Glutamatergic neuron (in vitro differentiated cells): Measurements from ENCODE around the gene PCNX2. TPM values are rescaled to one million over a fixed set of nuclear protein-coding genes. Genes with fewer than 3 reads are reported as not detected.

Experiments used
- DNase-seq: peaks from one replicate; pipeline ENCODE4 v3.0.0; 2022
- H3K27ac Mint-ChIP-seq: one replicate; pipeline ENCODE4 v1.8.0; 2020; ENCODE audit warnings: mild to moderate bottlenecking, mixed read lengths, inconsistent platforms; ENCODE audit not compliant: unreplicated experiment
- H3K27me3 Mint-ChIP-seq: one replicate; pipeline ENCODE4 v1.8.0; 2020; ENCODE audit warnings: mild to moderate bottlenecking, moderate library complexity, mixed read lengths, inconsistent platforms; ENCODE audit not compliant: unreplicated experiment
- H3K36me3 Mint-ChIP-seq: one replicate; pipeline ENCODE4 v1.8.0; 2020; ENCODE audit warnings: mild to moderate bottlenecking, mixed read lengths, inconsistent platforms; ENCODE audit not compliant: unreplicated experiment
- H3K4me1 Mint-ChIP-seq: one replicate; pipeline ENCODE4 v1.8.0; 2020; ENCODE audit warnings: mild to moderate bottlenecking, low read depth, mixed read lengths, inconsistent platforms; ENCODE audit not compliant: unreplicated experiment
- H3K4me3 Mint-ChIP-seq: one replicate; pipeline ENCODE4 v1.8.0; 2020; ENCODE audit warnings: mild to moderate bottlenecking, mixed read lengths, inconsistent platforms; ENCODE audit not compliant: unreplicated experiment
- H3K9me3 Mint-ChIP-seq: one replicate; pipeline ENCODE4 v1.8.0; 2020; ENCODE audit warnings: mild to moderate bottlenecking, moderate library complexity, mixed read lengths, inconsistent platforms; ENCODE audit not compliant: unreplicated experiment
- CTCF ChIP-seq: fragments of 200-600 bp; sonication (generic); IDR thresholded peaks from one replicate; pipeline ENCODE4 v1.5.0; 2021; ENCODE audit not compliant: partially characterized antibody, unreplicated experiment
- total RNA-seq: library from RNA; stranded (reverse); fragmentation: NEBNext Ultra II Directional; extraction: Animal tissue kit (Norgen Biotek cat#: 25700); gene quantifications from one replicate; pipeline ENCODE4 v1.2.1, GENCODE V29; 2021; ENCODE audit not compliant: unreplicated experiment

PCNX2 gene
- total RNA-seq, 1 donor from 2014 or later = 44.5 TPM

- TF ChIP-seq CTCF = no peak
- no peak for DNase-seq
- Mint-ChIP-seq H3K36me3 (peaks cover 12% of the 10 kb centered on the region), H3K27ac (no peak overlapping the region), H3K4me3 (no peak overlapping the region), H3K4me1 (peaks cover 25% of the 10 kb centered on the region), H3K9me3 (peaks cover 2% of the 10 kb centered on the region), H3K27me3 (no peaks in the 10 kb centered on the region)
Observed at GRCh38 chr1:232968391-232968790, 327.1 kb downstream of the PCNX2 start.

- Mint-ChIP-seq H3K4me1 (peaks cover 25% of the 10 kb centered on the region), H3K36me3 (no peaks in the 10 kb centered on the region), H3K27me3 (no peaks in the 10 kb centered on the region), H3K9me3 (peaks cover 2% of the 10 kb centered on the region), H3K4me3 (no peak overlapping the region), H3K27ac (no peak overlapping the region)
- no peak for TF ChIP-seq CTCF
- no peak for DNase-seq
Observed at GRCh38 chr1:232966663-232967062, 328.9 kb downstream of the PCNX2 start.

DNA sequence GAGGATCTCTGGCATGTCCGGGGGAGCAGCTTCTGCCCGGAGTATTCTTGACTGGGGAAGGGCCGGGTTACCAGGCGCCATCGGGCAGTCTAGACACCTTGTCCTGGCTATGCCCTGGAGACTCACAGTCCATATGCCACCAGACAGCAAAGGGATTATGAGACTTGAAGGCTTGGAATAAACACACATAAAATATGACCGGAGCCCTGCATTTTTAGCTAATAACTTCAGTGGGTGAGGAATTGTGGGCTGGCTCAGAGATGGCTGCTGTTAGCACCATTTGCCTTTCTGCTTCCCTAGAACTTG lies 329.7 kb downstream of the PCNX2 start:
- no peak for DNase-seq
- Mint-ChIP-seq H3K9me3 (peaks cover 2% of the 10 kb centered on the region), H3K27ac (no peak overlapping the region), H3K4me3 (no peak overlapping the region), H3K4me1 (peaks cover 25% of the 10 kb centered on the region), H3K27me3 (no peaks in the 10 kb centered on the region), H3K36me3 (no peaks in the 10 kb centered on the region)
- no peak for TF ChIP-seq CTCF

- no peaks in the 10 kb centered on the region for H3K36me3 Mint-ChIP-seq
- no peak overlapping the region for H3K4me3 Mint-ChIP-seq
- no peak for DNase-seq
- H3K4me1 Mint-ChIP-seq = peaks cover 25% of the 10 kb centered on the region
- H3K9me3 Mint-ChIP-seq = peaks cover 2% of the 10 kb centered on the region
- no peak for TF ChIP-seq CTCF
- H3K27me3 Mint-ChIP-seq = no peaks in the 10 kb centered on the region
- no peak overlapping the region for H3K27ac Mint-ChIP-seq
Observed at GRCh38 chr1:232965124-232965911, 330.2 kb downstream of the PCNX2 start.

DNA sequence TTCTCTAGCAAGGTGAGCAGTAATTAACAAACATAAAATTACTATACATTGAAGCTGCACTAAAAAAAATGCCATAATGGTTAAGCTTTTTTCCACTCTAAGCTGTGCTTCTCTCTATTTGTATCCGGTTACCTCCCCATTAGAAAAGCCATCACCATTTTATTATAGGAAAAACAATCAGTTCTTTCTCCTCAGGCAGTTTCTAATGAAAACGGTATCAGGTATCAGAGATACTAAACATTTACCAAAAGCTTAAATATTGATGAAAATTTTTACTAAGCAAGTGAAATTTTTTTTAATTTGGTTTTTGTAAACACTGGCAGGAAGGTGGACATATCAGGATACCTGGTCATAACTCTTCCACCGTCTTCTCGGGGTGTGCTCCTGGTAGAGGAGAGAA lies 330.9 kb downstream of the PCNX2 start:
- no peak overlapping the region for H3K27ac Mint-ChIP-seq
- H3K9me3 Mint-ChIP-seq = peaks cover 2% of the 10 kb centered on the region
- no peaks in the 10 kb centered on the region for H3K27me3 Mint-ChIP-seq
- peaks cover 22% of the 10 kb centered on the region for H3K4me1 Mint-ChIP-seq
- no peak for DNase-seq
- no peak for TF ChIP-seq CTCF
- H3K36me3 Mint-ChIP-seq = no peaks in the 10 kb centered on the region
- H3K4me3 Mint-ChIP-seq = no peak overlapping the region
